AG08396 (cell line): Measurements from ENCODE around the gene CDK3.

Experiments
- DNase-seq: peaks from one replicate; pipeline ENCODE4 v3.0.0; 2012; ENCODE audit warnings: low spot score, mixed read lengths

Gene CDK3

DNA sequence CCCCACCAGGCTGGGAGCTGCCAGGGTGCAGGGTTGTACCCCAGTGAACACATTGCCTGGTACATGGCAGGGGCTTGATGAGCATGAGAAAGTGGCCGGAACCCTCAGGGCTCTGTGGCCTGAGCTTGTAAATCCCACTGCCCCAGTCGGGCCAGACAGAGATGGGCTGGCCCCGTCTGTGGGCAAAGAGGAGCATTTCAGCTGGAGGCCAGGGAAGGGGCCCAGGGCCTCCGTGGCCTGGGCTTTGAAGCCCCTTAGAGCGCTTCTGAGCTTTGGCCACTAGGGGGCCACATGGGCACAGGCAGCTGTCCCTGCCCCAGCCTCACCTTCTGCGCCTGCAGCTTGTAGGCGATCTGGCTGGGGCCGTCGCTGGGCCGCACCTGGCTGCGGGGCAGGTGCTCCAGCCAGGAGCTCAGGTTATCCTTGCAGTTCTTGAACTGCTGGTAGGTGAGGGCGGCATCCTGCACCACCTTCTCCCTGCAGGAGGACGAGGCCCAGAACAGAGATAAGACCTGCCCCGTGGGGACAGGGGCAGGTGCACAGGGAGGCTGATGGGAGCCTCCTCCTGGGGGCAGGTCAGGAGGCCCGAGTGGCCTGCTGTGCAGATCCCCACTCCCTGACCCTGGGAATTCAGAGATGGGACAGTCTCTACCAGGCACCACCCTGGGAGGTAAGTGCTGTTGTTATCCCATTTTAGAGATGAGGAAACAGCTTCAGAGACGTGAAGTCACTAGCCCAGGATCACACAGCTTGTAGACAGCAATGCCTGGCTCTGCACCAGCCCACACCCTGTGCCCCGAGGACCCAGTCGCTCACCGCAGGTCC, 13.7 kb downstream of the CDK3 start:
- peak; percentile 90 for DNase-seq

DNA sequence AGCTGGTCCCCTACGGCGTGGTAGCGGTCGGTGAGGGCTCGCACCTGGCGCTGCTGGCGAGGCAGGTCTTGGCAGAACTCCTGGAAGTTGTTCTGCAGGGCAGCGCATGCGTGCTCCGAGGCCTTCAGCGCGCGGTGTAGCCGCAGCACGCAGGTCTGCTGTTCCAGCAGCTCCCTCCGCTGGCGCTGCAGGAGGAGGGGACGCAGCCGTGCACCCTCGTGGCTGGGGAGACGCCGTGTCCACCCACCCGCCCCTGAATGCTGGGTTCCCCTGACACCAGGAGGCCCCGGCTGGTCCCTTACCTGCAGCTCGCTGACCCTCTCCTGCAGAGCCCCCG, 14.2 kb downstream of the CDK3 start:
- no peak for DNase-seq

DNA sequence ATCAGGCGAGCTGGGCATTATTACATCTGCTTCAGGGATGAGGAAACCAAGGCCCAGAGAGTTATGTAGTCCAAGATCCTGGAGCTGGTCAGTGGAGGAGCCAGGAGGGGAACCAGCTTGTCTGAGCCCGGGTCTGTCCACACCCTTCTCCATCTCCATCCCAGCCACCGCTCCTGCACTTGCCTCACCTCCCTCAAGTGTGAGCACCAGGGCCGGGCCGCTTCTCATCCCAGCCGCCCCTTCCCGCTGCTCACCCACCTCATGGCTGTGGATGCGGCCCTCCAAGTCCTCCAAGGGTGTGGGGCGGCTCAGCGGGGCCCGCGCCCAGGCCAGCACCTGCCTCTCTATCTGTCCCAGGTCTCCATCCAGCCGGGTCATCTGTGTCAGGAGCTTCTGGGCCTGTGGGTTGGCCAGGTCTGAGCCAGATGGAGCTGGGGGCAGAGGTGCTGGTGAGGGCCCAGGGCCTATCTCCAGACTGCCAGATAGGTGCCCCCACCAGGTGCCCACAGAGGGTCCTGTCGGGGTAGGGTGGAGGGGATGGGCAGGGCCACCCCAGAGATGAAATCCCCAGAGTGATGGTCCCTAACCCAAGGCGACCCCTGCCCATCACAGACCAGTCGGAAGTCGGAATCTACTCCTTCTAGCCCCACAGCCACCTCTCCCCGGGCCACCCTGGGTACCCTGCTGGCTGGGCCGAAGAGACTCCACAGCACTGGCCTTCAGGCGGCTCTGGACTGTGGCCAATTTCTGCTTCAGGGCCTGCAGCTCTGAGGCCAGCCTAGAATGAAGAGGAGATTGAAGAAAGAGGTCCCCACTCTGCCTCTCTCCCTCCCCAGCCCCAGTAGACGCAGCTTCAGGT, 17.1 kb downstream of the CDK3 start:
- no peak for DNase-seq

DNA sequence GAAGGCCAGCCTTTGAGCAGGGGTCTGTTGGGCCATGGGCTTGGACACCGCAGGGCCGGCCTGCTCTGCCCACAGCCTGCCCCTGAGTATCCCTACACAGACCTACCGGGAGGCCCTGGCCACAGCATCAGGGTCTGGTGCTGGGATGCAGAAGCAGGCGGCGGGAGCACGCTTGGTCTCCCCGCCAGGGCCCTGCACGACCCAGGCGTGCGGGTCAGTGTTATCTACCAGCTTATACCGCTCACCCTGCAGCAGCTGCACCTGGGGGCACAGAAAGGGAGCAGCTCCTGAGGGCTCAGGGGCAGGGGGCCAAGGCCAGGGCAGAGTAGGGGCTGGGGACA, 17.7 kb downstream of the CDK3 start:
- DNase-seq, result no peak

DNA sequence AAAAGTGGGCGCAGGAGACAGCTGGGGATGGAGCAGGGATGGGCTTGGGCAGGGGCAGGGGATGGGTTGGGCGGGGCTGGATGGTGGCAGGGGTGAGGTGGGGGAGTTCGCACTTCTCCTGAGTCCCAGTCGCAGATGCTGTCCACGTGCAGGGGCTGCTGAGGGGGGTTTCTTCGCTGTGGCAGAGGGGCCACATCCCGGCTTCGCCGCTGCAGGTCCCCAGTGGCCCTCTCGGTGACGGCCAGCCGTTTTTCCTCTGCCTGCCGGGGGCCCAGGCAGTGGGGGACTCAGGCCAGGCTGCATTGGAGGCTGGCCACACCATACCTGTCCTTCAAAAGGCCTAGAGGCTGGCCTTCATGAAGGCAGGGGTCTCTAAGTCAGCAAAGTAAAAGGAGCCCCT, 18.1 kb downstream of the CDK3 start:
- DNase-seq, result no peak

DNA sequence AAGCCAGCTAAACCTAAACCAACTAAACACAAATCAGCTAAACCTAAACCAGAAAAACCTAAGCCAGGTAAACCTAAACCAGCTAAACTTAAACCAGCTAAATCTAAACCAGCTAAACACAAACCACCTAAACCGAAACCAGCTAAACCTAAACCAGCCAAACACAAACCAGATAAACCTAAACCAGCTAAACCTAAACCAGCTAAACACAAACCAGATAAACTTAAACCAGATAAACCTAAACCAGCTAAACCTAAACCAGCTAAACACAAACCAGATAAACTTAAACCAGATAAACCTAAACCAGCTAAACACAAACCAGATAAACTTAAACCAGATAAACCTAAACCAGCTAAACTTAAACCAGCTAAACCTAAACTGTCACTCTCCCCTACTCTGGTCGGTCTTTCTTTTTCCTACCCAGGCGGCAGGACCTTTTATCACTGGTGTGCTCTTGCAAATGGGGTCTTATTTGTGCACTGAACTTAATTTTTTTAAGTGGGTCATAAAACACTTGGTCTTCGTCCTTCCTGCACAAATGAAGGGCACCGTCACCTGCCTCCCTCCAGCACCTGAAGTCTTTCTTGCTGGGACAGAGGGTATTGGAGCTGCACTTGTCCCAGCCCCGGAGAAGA, 19.3 kb downstream of the CDK3 start:
- no peak for DNase-seq

DNA sequence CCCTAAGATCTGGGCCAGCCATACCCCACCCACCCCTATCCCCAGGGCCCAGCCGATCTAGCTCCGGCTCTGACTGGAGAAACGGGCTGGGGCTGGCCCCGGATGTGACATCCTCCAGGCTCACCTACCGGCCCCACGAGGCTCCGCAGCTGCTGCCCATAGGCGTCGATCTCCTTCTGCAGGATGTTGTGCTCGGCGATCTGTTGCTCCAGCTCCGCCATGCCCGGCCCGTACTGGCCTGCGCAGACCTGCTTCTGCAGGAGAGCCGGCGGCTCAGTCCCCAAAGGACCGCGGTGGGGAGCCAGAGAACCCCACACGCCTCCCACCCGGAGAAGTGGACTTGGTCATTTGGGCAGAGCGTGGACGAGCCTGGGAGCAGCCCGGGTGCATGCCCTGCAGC, 21.6 kb downstream of the CDK3 start:
- no peak for DNase-seq

DNA sequence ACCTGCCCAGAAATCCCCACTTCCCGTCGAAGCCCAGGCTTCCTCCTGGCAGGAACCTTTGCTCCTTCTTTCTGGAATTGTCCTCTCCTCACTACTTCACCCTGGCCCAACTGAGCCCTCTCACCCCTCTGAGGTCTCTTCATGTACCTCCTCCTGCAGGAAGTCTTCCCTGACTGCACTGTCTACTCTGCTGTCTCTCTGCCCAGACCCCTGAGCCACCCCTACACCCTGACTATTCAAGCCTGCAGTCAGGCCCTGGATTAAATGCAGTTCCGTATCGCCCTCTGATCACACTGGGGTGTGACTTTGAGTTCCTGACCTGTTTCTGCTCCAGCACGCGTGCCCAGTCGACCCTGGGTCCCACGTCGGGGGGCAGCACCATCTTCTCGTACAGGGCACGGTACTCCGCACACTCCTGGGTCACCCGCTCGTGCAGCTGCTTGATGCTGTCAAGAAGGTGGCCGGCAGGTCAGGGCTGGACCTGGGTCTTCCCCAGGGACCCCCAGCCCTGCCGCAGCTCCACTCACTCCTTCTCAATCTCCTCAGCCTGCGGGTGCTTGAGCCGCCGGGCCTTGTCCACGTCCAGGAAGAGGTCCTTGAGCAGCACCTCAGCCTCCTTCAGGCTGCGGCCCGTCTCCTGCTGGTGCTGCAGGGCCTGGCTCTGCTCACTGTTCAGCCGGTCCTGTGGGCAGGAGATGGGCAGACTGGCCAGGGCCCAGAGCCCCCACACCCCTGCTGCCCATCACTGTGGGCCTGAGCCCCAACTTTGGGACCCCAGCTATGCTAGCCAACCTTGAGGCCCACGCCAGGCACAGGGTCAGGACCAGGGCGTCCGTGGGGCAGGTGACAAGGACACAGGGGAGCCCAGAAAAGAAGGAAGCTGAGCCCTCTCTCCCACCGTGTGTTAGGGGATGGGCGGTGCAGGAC, 22.6 kb downstream of the CDK3 start:
- no peak for DNase-seq

DNA sequence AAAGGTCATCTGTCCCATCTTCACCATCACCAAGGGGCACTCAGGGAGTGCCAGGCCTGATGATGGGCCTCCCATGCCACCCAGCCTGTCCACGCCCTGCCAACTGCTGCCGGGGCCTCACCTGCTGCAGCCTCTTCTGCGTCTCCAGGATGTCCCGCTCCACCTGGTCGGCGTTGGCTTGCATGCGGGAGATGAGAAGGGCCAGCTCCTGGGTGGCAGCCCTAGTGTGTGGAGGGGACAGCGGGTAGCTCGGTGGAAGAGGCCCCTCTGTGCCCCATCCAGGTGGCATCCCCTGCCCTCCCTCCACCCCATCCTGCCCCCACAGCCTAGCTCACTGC, 23.2 kb downstream of the CDK3 start:
- no peak for DNase-seq

DNA sequence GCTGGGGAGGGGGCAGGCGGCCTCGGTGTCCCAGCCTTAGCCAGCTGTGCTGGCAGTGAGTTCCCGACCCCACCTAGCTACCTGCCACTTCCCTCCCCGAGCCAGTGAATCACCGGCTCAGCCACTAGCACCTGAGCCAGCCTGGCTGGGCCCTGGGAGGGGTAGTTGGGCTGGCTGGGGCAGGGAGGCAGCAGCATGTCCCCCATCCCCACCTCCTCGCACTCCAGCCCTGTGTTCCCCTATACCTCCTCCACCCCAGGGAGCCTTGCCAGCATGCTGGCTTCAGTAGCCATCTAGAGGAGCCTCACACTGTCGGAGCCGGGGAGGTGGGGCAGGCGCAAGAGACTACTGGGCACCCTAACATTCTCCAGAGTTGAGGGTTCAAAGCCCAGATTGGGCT, 23.7 kb downstream of the CDK3 start:
- no peak for DNase-seq

DNA sequence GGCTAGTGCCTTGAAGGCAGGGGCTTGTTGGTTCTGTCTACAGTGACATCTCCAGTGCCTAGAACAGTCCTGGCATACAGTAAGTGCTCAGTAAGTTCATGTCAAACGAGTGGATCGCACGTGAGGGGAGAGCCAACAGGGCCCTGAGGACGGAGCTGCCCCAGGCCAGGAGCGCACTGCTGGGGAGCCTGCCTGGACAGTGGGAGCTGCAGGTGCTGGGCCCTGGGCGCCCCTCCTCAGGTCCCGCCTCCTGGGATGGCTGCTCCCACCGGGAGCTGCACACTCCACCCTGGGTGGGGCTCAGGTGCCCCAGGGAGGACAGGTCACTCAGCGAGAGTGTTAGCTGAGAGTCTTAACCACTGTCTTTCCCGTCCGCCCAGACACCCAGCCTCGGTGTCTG, 24.6 kb downstream of the CDK3 start:
- DNase-seq, result no peak

DNA sequence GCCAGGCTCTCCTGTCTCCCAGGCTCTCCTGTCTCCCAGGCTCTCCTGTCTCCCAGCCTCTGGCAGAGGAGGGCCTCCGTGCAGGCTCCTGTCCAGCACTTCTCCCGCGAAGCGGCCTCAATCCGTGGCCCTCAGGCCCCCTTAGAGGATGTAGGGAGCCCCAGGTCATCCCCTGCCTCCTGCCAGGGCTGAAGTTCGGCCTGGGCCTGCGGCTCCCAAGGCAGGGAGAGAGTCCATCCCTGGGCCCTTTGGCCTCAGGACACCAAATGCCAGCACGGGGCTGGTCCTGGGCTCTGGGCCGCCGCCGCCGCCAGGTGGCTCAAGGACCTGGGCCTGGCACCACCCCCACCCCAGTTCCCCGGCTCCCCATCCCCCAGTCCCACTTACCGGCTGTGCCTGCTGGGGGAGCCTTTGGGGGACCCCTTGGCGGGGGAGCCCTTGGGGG, 26.1 kb downstream of the CDK3 start:
- no peak for DNase-seq

DNA sequence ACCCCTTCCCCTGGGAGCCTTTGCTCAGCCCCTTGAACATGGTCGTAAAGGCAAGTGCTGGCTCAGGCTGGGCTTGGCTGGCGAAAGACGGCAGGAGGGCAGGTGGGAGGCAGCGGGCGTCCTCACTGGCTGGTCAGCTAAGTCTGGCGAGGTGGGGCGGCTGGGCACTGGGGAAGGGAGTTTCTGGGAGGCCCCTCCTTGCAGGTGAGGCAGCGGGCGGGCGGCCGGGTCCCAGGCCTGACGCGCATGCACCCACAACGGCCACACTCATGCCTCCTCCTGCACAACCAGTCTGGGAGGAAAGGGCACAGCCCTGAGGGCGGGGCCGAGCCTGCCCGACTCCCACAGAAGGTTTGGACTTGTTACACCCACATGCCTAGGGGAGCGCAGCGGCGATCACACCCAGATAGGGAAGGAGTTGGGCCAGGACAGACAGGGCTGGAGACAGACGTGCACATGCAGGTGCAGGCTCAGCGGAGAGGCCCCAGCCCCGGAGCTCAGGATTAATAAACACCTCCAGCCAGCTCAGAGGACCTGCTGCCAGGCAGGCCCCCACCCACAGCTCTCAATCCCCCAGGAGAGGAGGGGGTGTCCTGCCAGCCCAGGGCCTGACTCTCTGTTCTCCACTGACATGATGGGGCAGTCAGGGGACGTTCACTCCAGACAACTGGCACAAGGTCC, 26.6 kb downstream of the CDK3 start, which contains the start of gene EVPL:
TSS of gene EVPL (minus strand) at position 148 of the 681 bp plus-strand sequence. CDS start at position 40, 108 bp downstream.
- no peak for DNase-seq

DNA sequence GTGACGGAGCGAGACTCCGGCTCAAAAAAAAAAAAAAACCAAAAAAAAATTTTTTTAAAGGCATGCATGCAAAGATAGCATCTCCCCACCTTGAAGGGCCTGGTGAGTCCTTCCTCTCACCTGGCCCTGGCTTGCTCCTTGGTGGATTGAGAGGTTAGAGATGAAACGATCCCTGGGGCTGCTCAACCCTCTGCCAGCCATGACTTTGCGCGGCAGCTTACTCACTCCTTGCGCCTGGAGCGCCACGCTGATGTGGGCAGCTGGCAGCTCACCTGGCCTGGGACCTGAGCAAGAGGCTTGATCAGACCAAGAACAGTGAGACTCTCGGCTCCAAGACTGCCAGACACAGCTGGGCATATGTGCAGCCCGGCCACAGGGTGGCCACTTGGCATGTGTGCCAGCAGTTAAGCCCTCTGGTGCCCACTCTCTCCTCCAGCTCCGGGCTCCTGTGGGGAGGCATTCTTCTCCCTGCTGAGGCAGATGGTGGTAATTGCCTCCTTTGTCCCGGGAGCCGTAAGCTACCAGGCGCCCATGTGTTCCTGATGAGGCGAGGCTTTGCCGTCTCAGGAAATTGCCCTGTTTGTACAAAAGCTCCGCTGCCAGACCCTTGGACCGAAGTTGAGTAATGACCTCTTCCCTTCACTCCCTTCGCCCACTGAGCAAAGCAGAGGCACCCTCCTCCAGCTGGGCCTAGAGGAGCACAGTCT, 31.6 kb downstream of the CDK3 start:
- no peak for DNase-seq

DNA sequence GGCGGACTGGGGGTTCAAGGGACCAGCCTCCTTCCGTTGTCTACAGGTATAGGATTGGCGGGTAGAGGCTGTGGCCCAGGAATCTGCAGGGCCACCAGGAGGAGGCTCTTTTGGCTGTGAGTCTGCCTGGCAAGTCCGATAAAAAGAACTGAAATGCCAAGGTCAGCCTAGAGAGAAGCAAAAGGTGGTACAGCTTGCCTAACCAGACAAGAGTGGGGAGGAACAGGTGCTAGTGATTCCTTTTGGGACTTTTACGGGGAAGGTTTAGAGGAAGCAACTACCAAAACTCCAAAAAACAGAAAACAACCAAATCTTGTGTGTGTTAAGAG, 32.1 kb downstream of the CDK3 start:
- DNase-seq, result no peak

DNA sequence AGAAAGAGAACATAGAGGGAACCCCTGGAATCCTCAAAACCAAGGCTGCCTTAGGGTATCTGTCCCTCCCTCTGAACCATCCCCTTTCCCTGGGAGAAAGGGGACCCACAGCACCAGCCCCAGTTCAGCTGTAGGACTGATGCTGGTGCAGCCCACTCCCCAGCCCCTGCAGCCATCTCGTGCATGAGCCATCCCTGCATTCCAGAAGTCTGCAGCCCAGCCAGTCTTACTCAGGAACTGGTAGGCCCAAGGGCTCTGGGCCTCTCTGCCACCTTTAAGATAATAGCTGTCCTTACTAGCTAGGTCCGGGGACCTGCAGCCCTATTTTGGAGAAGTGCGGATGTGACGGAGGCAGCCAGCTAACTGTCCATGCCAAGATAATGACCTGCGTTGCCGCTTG, 32.5 kb downstream of the CDK3 start:
- no peak for DNase-seq

DNA sequence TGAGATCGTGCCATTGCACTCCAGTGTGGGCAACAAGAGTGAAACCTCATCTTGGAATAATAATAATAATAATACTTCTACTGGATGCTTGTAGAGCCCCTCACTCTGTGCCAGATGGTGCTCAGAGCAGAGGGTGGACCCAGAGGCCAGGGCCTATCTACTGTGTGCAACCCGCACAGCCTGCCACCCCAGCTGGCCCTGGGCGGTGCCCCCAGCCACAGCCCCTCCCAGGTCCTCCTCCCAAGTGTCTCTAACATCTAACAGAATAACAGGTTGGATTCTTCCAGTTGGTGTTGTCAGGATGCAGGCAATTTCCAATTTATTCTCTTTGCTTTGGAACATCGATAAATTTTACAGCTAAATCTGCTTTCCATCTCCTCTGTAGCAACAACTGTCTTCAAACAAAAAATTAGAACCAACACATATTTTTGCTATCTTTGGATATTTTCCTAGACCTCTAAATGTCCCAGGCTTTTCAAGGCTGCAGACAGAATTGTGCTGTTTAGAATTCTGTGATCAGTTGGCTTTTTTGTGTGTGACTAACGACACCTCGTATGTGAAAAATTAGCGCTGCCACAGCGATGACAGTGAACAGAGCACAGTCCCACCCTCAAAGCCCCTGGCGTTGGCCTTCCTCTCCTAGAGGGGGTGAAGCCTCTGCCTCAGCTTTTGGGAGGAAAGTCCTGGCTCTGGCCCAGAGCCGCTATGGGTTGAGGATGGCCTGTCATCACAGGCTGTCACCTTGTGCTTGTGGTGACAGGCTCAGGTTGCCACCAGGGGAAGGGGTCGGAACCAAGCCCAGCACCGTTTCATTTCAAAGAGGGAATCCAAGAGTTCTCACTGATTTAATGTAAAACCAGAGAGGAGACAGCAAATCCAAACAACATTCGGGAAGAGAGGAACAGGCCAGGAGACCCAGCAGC, 34.0 kb downstream of the CDK3 start:
- DNase-seq, result no peak

DNA sequence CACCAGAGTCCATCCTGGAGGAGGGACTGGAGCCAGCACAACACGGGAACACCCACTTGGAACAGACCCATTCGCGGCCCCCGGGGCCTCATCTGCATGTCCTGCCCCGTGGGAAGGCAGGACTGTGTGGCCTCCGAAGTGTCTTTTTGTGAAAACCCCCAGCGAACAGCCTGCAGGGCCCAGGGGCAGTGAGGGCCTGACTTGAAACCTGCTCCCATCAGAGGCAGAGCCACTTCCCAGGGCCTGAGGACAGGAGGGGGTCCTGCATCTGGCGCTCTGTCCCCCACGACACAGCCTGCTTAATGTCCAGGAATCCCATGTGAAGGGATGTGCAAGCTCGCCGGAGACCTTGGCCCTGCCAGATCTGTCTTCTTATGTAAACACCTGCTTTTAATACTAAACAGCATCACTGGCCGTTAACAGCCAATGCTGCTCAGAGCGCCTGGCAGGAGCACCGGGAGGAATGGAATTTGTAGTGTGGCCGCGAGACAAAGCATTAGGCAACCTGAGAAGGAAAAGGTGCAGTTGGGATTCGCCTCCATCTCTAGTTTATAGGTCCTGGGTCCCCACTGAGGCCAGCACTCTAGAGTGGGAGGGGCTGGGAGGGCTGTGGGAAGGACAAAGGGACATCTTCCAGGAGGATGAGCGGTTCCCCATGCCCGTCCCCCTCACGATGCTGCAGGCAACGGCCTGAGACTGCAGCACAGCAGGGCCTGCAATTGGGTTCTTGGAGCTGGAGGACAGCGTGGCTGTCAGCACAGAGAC, 36.0 kb downstream of the CDK3 start:
- no peak for DNase-seq

DNA sequence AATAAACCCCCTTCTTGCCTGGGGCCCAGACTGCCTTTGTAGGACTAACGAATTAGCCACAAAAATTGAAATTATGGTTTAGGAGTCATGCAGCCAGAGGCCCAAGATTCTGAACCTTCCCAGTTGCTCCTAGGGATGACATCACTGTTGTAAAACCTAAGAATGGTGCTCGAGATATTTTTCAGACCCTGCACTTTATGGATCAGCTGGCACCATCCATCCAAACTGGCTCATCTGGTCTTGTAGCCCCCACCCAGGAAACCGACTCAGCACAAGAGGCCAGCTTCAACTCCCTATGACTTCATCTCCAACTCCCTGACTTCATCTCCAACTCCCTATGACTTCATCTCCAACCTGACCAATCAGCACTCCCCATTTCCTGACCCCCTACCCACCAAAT, 37.4 kb downstream of the CDK3 start:
- no peak for DNase-seq
